ENCODE results near the gene CHCHD3. TPM values are rescaled to one million over a fixed set of nuclear protein-coding genes. Genes with fewer than 3 reads are reported as not detected.

Gene CHCHD3
- total RNA-seq, 1 donor = 99.7 TPM

DNA sequence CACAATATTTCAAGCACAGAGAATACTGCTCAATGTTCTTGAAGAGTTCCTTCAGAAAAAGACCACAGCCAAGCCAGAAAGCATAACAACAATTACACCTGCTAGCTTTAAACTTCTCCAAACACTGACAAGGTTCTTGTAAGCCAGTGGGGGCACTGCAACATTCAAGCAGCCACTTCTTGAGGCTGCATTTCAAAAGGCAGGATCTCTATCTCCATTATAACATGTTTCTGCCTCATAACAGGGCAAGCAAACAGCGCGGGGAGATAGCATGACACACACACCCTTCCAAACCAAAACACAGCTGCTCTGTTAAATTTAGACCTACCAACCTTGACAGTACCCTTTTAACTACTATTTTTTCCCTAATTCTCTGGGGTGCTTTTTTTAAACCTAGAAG lies 30.8 kb downstream of the CHCHD3 start:
- TF ChIP-seq, protein P1, sequence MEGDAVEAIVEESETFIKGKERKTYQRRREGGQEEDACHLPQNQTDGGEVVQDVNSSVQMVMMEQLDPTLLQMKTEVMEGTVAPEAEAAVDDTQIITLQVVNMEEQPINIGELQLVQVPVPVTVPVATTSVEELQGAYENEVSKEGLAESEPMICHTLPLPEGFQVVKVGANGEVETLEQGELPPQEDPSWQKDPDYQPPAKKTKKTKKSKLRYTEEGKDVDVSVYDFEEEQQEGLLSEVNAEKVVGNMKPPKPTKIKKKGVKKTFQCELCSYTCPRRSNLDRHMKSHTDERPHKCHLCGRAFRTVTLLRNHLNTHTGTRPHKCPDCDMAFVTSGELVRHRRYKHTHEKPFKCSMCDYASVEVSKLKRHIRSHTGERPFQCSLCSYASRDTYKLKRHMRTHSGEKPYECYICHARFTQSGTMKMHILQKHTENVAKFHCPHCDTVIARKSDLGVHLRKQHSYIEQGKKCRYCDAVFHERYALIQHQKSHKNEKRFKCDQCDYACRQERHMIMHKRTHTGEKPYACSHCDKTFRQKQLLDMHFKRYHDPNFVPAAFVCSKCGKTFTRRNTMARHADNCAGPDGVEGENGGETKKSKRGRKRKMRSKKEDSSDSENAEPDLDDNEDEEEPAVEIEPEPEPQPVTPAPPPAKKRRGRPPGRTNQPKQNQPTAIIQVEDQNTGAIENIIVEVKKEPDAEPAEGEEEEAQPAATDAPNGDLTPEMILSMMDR (IDR thresholded peaks at IDR 0.05; ENCODE audit: insufficient read depth, low read length) = peak; percentile 56
- DNase-seq (ENCODE audit: low read depth) = peak; percentile 73
- H3K4me3 ChIP-seq (ENCODE audit: low read depth, low read length) = no peak overlapping the region

DNA sequence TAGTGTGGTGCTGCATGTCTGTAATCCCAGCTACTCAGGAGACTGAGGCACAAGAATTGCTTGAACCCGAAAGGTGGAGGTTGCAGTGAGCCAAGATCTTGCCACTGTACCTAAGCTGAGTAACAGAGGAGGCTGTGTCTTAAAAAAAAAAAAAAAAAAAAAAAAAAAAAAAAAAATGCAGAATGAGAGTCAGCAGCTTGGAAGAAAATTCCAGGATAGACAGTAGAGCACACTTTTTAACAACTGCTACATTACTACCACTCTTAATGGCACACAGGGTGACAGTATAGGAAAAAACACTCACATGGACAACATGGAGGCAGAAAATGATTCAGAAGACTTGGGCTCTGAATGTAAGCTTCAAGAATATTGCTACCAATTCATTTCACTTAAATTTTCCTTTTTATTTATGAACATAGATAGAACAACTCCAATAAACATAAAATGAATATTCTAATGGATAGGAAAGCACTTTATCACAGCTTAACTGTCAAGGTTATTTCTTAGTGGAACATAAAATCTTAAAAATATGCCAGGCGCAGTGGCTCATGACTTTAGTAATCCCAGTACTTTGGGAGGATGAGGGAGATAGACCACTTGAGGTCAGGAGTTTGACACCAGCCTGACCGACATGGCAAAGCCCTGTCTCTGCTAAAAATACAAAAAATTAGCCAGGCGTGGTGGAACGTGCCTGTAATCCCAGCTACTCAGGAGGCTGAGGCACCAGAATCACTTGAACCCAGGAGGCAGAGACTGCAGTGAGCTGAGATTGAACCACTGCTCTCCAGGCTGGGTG lies 31.5 kb downstream of the CHCHD3 start:
- no peak overlapping the region for H3K4me3 ChIP-seq (ENCODE audit: low read depth, low read length)
- no peak for DNase-seq (ENCODE audit: low read depth)
- TF ChIP-seq, protein P1 (IDR thresholded peaks at IDR 0.05; ENCODE audit: insufficient read depth, low read length) = no peak

DNA sequence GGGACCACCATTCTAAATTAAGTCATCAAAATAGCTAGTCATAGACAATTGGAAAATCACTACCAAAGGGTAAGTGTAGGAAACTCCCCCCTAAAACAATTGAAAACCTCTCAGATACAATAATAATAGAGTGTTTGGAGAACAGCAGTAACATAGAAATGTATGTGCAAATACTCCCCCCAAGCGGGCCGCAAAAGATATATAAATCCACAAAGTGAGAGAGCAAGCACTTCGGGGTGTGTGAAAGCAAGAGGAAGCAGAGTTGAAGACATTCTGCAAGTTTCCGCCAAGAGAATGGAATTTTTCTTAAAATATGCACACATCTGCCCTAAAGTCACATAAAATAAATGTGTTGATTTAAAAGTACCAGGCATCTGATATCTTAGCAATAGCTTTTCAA lies 33.3 kb downstream of the CHCHD3 start:
- TF ChIP-seq, protein P1 (IDR thresholded peaks at IDR 0.05; ENCODE audit: insufficient read depth, low read length) = no peak
- DNase-seq (ENCODE audit: low read depth) = no peak
- H3K4me3 ChIP-seq (ENCODE audit: low read depth, low read length) = no peak overlapping the region

DNA sequence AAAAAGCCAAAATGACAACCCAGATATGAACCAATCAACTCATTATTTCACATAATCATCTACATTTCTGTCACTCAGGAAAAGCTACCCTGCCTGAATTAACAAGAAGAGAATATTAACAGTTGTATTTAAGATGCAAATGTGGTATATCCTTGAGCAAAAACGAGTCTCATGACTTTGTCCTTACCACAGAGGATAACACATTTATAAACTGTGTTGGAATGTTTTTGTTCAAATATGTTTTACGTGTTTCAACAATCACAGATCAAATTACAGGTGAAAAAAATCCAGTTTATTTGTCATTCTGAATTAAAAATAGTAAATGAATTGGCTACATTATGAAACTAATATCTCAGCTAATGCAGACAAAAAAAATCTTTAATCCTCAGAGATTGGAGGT lies 34.6 kb downstream of the CHCHD3 start:
- TF ChIP-seq, protein P1 (IDR thresholded peaks at IDR 0.05; ENCODE audit: insufficient read depth, low read length) = no peak
- DNase-seq (ENCODE audit: low read depth) = no peak

DNA sequence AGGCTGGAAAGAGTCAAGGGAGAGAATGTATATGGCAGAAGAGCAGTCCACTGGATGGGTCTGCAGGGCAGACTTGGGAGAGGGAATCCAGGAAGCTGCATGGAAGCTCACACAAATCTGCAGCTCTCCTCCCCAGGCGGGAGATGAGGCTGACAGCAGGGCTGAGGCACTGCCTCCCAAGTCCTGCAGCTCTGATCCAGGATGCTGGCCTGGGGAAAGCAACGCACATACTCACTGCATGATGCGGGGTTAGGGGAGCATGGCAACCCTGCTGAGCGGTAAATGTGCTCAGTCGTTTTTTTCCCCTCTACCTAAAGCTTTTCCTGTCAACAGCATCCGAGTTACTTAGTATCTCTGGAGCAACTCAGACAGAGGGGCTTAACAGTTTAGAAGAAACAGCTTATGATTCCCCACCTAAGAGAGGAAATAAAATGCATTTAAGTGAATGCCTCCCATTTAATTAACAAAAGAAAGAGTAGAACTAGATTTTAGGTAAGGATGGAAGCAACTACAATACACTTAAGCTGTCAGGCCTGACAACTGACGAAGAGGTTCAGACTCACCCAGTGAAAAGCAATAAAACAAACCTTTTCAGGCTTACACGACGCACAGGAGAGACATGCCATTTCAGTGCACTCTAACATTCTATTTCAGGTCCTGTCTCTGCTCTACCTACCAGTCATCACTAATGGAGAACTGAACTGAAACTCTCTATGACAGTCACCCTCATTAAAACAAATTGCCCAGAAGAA lies 37.0 kb downstream of the CHCHD3 start:
- no peak for DNase-seq (ENCODE audit: low read depth)
- H3K4me3 ChIP-seq (ENCODE audit: low read depth, low read length) = no peak overlapping the region
- TF ChIP-seq, protein P1 (IDR thresholded peaks at IDR 0.05; ENCODE audit: insufficient read depth, low read length) = no peak

More for the DNA sequence above, 34.6 kb downstream of the CHCHD3 start:
- no peak overlapping the region for H3K4me3 ChIP-seq (ENCODE audit: low read depth, low read length)

DNA sequence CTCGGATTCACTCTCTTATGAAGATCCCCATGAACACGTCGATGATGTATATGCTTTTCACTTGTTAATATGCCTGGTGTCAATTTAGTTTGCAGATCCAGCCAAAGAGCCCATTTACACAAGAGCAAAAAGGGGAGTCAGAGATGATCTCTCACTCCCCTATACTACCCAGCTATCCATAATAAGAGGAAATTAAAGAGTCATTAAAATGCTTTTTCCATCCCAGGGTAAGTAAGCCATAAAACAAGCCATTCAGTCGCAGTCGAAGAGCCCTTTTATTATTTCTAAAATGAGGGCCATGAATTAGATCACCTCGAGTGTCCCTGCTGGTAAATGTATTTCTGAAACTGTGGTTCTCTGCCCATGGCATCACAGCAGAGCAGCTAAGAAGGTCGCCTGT lies 41.2 kb downstream of the CHCHD3 start:
- TF ChIP-seq, protein P1 (IDR thresholded peaks at IDR 0.05; ENCODE audit: insufficient read depth, low read length) = no peak
- no peak for DNase-seq (ENCODE audit: low read depth)
- H3K4me3 ChIP-seq (ENCODE audit: low read depth, low read length) = no peak overlapping the region
